GM19025 (cell line): ENCODE measurements around the gene CHRNA5.
"Not testable (repeated sequence)": the region's sequence is repeated elsewhere in the genome, so short reads cannot be mapped to it uniquely, and the experiment has no call there.

Experiments
- ATAC-seq: cut with Tn5 transposase; IDR thresholded peaks from one replicate; pipeline ENCODE4 v1.9.1; 2021; ENCODE audit warnings: mild to moderate bottlenecking, low read depth, moderate library complexity; ENCODE audit not compliant: unreplicated experiment

Gene CHRNA5

GRCh38 chr15:78565097-78565950 lies at the start of gene CHRNA5:
CHRNA5 (plus strand) TSS chr15:78565520; CDS start chr15:78565720, 200 bp downstream.
- peak; percentile 81 for ATAC-seq

GRCh38 chr15:78520035-78520434 lies 45.3 kb upstream of the CHRNA5 start:
- ATAC-seq: not testable (repeated sequence)

DNA sequence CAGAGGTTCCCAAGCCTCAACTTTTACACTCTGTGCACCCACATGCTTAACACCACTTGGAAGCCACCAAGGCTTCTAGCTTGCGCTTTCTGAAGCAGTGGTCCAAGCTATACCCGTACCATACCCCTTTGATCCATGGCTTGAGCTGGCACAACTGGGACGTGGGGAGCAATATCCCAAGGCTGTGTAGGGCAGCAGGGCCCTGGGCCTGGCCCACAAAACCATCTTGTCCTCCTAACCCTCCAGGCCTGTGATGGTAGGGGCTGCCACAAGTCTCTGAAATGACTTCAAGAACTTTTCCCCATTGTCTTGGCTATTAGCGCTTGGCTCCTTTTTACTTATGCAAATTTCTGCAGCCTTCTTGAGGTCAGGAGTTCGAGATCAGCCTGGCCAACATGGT lies 41.1 kb upstream of the CHRNA5 start:
- ATAC-seq: no peak

DNA sequence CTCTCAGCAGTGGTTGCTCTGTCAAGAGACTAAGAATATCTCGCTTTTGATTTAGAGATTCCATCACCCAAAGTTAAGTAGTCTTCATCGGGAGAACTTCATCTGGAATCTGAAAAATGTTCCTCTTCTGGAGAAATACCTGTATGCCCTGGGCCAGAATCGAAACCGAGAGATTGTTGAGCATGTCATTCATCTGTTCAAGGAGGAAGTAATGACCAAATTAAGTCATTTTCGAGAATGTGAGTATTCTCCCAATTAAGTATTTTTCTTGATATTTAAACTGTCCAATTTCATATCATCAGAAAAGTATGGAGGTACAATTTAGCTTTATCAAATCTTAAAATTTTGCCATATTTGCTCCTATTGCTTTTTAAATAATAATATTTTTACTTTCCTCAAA lies 38.0 kb upstream of the CHRNA5 start:
- ATAC-seq: no peak

DNA sequence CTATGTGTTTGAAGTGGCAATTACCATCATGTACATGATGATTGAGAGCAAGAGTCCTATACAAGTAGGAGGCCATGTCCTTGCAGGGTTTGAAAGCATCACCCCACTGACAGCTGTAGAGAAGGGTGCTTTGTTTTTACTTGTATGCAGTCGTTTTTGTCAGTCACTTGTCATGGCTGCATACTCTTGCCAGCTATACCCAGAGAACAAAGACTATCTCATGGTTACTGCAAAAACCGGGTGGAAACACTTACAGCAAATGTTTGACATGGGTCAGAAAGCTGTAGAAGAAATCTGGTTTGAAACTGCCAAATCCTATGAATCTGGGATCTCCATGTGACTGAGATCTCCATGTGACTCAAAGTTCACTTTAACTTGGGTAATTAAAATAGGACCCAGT lies 32.0 kb upstream of the CHRNA5 start:
- no peak for ATAC-seq

DNA sequence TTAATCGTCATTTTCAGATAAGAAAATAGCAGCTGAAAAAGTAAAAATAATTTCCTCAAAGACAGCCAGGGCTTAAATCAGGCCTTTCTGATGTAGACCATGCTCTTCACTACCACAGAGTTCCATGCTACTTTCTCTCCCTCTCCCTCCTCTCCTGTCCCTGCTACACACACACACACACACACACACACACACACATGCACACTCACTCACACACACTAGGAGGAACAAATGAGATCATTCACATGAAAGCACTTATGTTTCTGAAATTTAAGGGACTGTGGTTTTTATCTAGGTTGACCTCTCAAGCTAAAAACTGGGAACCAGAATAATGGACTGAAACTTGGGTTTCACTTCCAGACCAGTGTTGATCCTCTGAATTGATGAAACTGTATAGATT lies 29.2 kb upstream of the CHRNA5 start:
- no peak for ATAC-seq

DNA sequence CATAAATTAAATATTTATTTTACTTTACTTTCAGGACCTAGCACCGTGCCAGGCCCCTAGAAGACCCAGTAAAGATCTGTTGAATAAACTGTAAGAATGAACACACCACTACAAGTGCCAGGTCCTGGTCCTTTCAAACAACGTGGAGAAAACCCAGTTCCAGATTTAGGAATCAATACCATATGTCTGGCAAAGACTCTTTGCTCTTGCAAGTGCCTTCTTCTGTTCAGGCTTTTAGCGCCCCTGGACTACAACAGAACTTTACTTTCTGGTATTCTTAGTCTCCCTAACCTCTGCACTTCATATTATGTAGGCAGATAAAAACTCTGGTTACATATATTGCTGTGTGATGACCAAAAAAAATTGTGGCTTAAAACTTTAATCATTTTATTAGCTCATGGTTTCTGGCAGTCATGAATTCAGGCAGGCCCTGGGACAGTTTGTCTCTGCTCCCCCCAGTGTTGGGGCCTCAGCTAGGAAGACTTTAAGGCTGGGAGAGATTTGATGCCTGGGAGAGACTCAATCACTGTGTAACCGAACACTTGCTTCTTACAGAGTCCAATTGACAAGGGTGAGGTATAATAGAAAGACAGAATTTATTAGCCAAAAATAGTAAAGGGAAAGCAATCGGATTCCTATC lies 27.9 kb upstream of the CHRNA5 start:
- ATAC-seq: no peak

GRCh38 chr15:78538358-78538757 lies 27.0 kb upstream of the CHRNA5 start:
- ATAC-seq: no peak

DNA sequence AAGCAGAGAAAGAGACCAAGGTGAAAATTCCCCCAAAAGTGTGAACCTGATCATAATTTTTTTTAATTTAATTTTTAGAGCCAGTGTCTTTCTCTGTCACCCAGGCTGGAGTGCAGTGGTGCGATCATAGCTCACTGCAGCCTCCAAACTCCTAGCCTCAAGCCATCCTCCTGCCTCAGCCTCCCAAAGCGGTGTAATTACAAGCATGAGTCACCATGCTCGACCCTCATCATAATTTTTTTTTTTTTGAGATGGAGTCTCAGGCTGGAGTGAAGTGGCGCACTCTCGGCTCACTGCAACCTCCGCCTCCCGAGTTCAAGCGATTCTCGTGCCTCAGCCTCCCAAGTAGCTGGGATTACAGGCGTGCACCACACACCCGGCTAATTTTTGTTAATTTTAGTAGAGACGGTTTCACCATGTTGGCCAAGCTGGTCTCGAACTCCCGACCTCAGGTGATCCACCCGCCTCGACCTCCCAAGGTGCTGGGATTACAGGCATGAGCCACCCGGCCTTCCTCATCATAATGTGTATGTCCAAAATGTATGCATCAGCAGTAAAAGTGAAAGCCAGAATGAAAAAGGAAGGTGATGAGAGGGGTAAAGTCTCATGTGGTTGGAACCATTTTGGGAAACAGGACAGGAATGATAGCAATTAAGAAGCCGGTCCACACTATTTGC lies 25.7 kb upstream of the CHRNA5 start:
- ATAC-seq: not testable (repeated sequence)

DNA sequence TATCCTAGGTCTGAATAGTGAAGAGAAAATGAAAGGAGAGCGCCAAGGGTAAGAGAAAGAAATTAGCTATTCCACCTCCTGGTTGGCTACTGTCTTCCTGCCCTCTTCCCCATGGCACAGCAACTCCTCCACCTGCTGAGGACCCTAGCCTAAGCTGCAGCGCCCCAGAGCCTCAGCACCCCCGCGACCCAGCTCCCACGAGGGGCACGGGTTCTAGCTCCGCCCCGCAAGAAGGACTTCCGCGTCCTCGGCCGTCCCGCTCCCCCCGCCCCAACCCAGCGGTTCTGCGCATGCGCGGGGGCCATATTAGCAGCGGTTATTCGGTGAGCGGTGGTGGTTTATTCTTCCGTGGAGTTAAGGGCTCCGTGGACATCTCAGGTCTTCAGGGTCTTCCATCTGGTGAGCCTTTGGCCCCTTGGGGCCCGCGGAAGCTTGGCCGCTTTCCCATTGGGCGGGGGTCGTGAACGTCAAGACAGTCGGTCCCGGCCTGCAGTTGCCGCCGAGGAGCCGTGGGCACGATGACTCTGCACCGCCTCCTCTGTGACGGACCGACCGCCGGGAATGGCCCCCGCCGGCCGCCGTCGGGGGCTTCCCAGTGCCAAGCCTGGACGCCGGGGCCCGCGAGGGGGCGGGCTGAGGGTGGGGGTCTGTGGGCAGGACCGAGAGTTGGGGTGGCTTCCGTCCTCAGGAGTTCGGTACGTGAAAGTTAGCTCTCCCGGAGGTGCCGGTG lies 25.0 kb upstream of the CHRNA5 start, which contains the start of gene PSMA4:
TSS of gene PSMA4 (plus strand) at position 304 of the 730 bp plus-strand sequence. CDS start 1,484 bp downstream, outside the sequence.
- ATAC-seq: peak; percentile 72

DNA sequence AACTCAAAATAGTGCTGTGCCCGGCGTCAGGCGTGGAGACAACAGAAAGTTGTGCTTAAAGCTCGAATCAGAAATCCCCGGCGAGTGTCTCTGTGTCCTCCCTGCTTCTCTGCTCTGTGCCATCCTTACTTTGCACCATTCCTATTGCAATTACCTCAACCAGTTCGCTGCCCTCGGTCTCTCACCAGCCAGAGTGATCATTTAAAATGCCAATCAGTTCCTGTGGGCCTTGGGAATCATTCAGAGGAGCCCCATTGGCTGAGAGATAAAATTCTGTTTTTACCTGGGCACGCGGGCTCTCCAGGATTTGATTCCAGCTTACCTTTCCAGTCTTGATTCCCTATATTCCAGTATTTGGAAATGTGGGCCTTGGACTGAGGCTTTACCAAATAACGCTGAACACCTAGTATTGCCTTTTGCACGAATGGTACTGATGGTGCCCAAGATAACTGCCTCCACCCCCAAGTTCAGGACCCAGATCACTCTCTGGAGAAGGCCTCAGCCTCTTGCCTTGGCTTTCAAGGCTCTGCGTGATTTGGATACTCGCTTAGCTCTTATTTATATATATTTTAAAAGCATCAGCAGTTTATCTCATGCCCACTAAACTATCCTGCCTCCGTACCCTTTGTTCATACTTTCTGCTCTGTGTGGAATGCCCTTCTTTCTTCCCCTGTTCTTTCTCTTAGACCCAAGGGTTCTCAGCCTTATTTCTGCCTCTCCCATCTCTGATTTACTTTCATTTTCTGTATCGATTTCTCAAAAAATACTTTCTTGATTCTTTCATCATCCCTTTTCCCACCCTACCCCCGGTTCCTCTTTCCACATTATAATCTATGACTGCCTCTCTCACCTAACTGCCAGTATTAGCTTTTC lies 24.2 kb upstream of the CHRNA5 start:
- ATAC-seq: no peak

DNA sequence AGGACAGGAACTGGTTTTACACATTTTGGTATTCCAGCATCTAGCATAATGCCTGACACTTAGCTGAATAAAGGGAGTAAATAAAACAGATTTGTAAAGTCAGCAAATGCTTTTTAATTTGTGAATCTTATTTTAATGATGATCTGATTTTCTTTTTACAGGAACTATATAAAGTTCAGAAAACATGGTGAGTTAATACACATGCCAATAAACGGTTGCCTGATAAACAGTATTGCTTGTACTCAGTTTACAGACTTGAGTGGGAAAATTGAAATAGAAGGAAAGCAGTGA lies 23.6 kb upstream of the CHRNA5 start:
- ATAC-seq: no peak

GRCh38 chr15:78542647-78543046 lies 22.7 kb upstream of the CHRNA5 start:
- ATAC-seq: no peak

DNA sequence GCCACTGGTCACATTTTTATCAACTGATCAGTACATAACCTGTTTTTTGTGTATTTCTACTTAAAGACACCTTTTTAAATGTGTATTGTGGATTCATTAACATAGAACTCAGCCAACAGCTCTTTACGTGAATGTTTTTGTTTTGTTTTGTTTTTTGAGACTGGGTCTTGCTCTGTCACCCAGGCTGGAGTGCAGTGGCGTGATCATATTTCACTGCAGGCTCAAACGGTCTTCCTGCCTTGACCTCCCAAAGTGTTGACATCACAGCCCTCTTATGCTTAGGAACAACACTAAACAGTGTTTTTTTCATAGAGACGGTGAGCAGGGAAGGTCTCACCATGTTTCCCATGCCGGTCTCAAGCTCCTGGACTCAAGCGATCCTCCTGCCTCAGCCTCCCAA lies 15.1 kb upstream of the CHRNA5 start:
- ATAC-seq: no peak

DNA sequence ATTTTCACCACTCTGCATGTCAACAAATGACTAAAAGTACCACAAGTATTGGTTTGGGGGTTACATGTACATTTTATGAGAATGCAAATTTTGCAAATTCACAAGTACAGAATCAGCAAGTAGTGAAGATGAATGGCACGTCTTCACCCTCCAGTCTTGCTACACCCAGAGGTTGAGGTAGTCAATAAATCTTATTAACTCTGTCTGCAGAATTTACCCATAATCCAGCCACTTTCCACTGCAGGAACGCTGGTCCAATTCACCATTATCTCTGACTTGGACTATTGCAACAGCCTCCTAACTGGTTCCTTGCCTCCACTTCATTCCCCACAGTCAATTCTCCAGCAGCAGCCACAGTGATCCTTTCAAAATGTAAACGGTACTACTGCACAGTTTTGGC lies 14.5 kb upstream of the CHRNA5 start:
- no peak for ATAC-seq

- ATAC-seq: no peak
Observed at GRCh38 chr15:78551902-78552301, 13.4 kb upstream of the CHRNA5 start.

GRCh38 chr15:78552597-78552996 lies 12.7 kb upstream of the CHRNA5 start:
- no peak for ATAC-seq

- ATAC-seq: not testable (repeated sequence)
Observed at GRCh38 chr15:78560201-78560600, 5.1 kb upstream of the CHRNA5 start.

DNA sequence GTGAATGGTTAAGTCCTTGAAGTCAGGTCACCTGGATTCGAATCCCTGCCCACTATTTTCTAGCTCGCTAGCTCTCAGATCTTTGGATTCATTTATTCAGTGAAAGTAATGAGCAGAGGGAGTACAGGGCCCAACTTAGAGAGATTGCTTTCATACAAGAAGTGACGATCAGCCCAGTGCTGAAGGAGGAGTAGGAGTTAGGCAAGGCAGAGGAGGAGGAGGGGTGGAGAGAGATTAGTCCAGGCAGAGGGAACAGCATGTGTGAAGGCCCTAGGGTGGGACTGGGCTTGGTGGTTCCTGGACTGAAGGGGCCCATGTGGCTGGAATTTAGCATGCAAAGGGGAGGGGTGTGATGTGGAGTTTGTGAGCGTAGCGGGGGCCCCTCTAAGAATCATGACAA lies 3.8 kb upstream of the CHRNA5 start:
- no peak for ATAC-seq

- no peak for ATAC-seq
Observed at GRCh38 chr15:78563092-78563491, 2.2 kb upstream of the CHRNA5 start.
